A673 (cell line): ENCODE results near the gene BRD9. TPM values are rescaled to one million over a fixed set of nuclear protein-coding genes. Genes with fewer than 3 reads are reported as not detected.
"Not testable (repeated sequence)": the region's sequence is repeated elsewhere in the genome, so short reads cannot be mapped to it uniquely, and the experiment has no call there.

Source experiments
- BruUV-seq: library from RNA; stranded (reverse); fragments of 400-500 nt; replicated peaks from 2 replicates; lab custom pipeline; 2021; lab: Mats Ljungman, UMichigan
- CTCF ChIA-PET: fragments of 300-600 bp; sonication (Branson Sonifier 250); formaldehyde crosslinking; loops from one replicate; lab custom pipeline; 2022; ENCODE audit warnings: antibody characterized with exemption; lab: Charles Lee
- POLR2A ChIA-PET: fragments of 300-600 bp; sonication (Branson Sonifier 250); formaldehyde crosslinking; loops from one replicate; lab custom pipeline; 2022; ENCODE audit warnings: antibody characterized with exemption; ENCODE audit not compliant: low non-redundant PET; lab: Charles Lee
- DNase-seq: peaks from one replicate; pipeline ENCODE4 v3.0.0-alpha.2; 2015; ENCODE audit warnings: low spot score
- H3K27ac ChIP-seq: fragments of 200-600 bp; sonication (generic); 2 replicates; pipeline ENCODE4 v1.5.1; 2016; ENCODE audit warnings: mixed run types, low read depth, mild to moderate bottlenecking, mixed read lengths, antibody characterized with exemption, low read length; ENCODE audit not compliant: poor library complexity, severe bottlenecking
- H3K27me3 ChIP-seq: fragments of 200-600 bp; sonication (generic); replicated peaks from 2 replicates; pipeline ENCODE4 v1.6.1; 2017; ENCODE audit warnings: mixed run types, low read depth, mild to moderate bottlenecking, mixed read lengths, antibody characterized with exemption, low read length; ENCODE audit not compliant: insufficient read depth, poor library complexity
- H3K36me3 ChIP-seq: fragments of 200-600 bp; sonication (generic); 2 replicates; pipeline ENCODE4 v1.6.1; 2016; ENCODE audit warnings: mixed run types, mild to moderate bottlenecking, mixed read lengths, antibody characterized with exemption, low read length; ENCODE audit not compliant: insufficient read depth, poor library complexity, severe bottlenecking
- H3K4me1 ChIP-seq: fragments of 200-600 bp; sonication (generic); 2 replicates; pipeline ENCODE4 v1.6.1; 2017; ENCODE audit warnings: mixed run types, mild to moderate bottlenecking, mixed read lengths, antibody characterized with exemption, low read length; ENCODE audit not compliant: insufficient read depth, poor library complexity, severe bottlenecking
- H3K4me3 ChIP-seq: fragments of 200-600 bp; sonication (generic); 2 replicates; pipeline ENCODE4 v1.5.1; 2016; ENCODE audit warnings: low read depth, mixed run types, mild to moderate bottlenecking, mixed read lengths, low read length; ENCODE audit not compliant: poor library complexity, severe bottlenecking
- H3K9me3 ChIP-seq: fragments of 200-600 bp; sonication (generic); 2 replicates; pipeline ENCODE4 v1.6.1; 2016; ENCODE audit warnings: mixed run types, low read depth, mild to moderate bottlenecking, mixed read lengths, antibody characterized with exemption, low read length; ENCODE audit not compliant: poor library complexity, severe bottlenecking
- intact Hi-C: fragments of 100-400 bp; cut with micrococcal nuclease; formaldehyde crosslinking; loops from one replicate; pipeline ENCODE4 v1.10.0; 2022; ENCODE audit not compliant: unreplicated experiment
- total RNA-seq: library from RNA; stranded (reverse); gene quantifications from 2 replicates; pipeline ENCODE4 v1.2.3, GENCODE V29; 2021

Gene BRD9
- total RNA-seq, 1 experiment from 2014 or later: 73.7 TPM

GRCh38 chr5:846602-847091, 46.0 kb downstream of the BRD9 start:
- not testable (repeated sequence) for DNase-seq

GRCh38 chr5:845676-846601, 46.7 kb downstream of the BRD9 start:
- H3K4me1 ChIP-seq, H3K27ac ChIP-seq, intact Hi-C loops, H3K9me3 ChIP-seq, DNase-seq, POLR2A ChIA-PET, H3K4me3 ChIP-seq, BruUV-seq, CTCF ChIA-PET, H3K36me3 ChIP-seq, H3K27me3 ChIP-seq: not testable (repeated sequence)

More at GRCh38 chr5:846602-847091, 46.0 kb downstream of the BRD9 start:
- H3K4me3 ChIP-seq, H3K27me3 ChIP-seq, POLR2A ChIA-PET, intact Hi-C loops, BruUV-seq, CTCF ChIA-PET, H3K36me3 ChIP-seq, H3K9me3 ChIP-seq, H3K4me1 ChIP-seq, H3K27ac ChIP-seq: not testable (repeated sequence)

- H3K4me3 ChIP-seq, BruUV-seq, H3K27ac ChIP-seq, POLR2A ChIA-PET, DNase-seq, intact Hi-C loops, CTCF ChIA-PET, H3K4me1 ChIP-seq, H3K27me3 ChIP-seq, H3K36me3 ChIP-seq, H3K9me3 ChIP-seq: not testable (repeated sequence)
Measured at GRCh38 chr5:845031-845675, 47.4 kb downstream of the BRD9 start.

- H3K4me3 ChIP-seq, intact Hi-C loops, POLR2A ChIA-PET, H3K4me1 ChIP-seq, H3K36me3 ChIP-seq, DNase-seq, H3K9me3 ChIP-seq, CTCF ChIA-PET, H3K27ac ChIP-seq, BruUV-seq, H3K27me3 ChIP-seq: not testable (repeated sequence)
Measured at GRCh38 chr5:844426-844825, 48.2 kb downstream of the BRD9 start.

GRCh38 chr5:843926-844325, 48.7 kb downstream of the BRD9 start:
- H3K4me1 ChIP-seq, H3K27me3 ChIP-seq, H3K4me3 ChIP-seq, BruUV-seq, H3K27ac ChIP-seq, intact Hi-C loops, H3K9me3 ChIP-seq, CTCF ChIA-PET, POLR2A ChIA-PET, H3K36me3 ChIP-seq, DNase-seq: not testable (repeated sequence)

GRCh38 chr5:843371-843770, 49.2 kb downstream of the BRD9 start:
- H3K9me3 ChIP-seq, H3K27ac ChIP-seq, BruUV-seq, H3K27me3 ChIP-seq, H3K36me3 ChIP-seq, intact Hi-C loops, H3K4me1 ChIP-seq, DNase-seq, POLR2A ChIA-PET, H3K4me3 ChIP-seq, CTCF ChIA-PET: not testable (repeated sequence)

- CTCF ChIA-PET, H3K36me3 ChIP-seq, H3K27ac ChIP-seq, BruUV-seq, H3K4me1 ChIP-seq, DNase-seq, H3K4me3 ChIP-seq, H3K9me3 ChIP-seq, intact Hi-C loops, H3K27me3 ChIP-seq, POLR2A ChIA-PET: not testable (repeated sequence)
Measured at GRCh38 chr5:842402-843221, 50.0 kb downstream of the BRD9 start.
